Measurements from ENCODE around the gene LRRC74B. TPM values are rescaled to one million over a fixed set of nuclear protein-coding genes. Genes with fewer than 3 reads are reported as not detected.
"Not testable (repeated sequence)": the region's sequence is repeated elsewhere in the genome, so short reads cannot be mapped to it uniquely, and the experiment has no call there.

LRRC74B gene
- total RNA-seq, 1 donor from 2014 or later: not detected

GRCh38 chr22:21067075-21067900 is 21.5 kb downstream of the LRRC74B start:
- TF ChIP-seq CTCF (IDR thresholded peaks at IDR 0.05; ENCODE audit: unreplicated experiment): no peak
- Mint-ChIP-seq H3K4me1 (peaks cover 5% of the 10 kb centered on the region), H3K4me3 (no peak overlapping the region), H3K27ac (no peak overlapping the region), H3K9me3 (peaks cover 5% of the 10 kb centered on the region), H3K36me3 (no peaks in the 10 kb centered on the region), H3K27me3 (ENCODE audit: low read depth) (no peaks in the 10 kb centered on the region)
- no peak for DNase-seq (ENCODE audit: low spot score in 2 of 2, unreplicated experiment in 2 of 2)

GRCh38 chr22:21067901-21068680 is 22.3 kb downstream of the LRRC74B start:
- no peak overlapping the region for H3K4me3 Mint-ChIP-seq
- TF ChIP-seq CTCF (IDR thresholded peaks at IDR 0.05; ENCODE audit: unreplicated experiment): no peak
- H3K27me3 Mint-ChIP-seq (ENCODE audit: low read depth): no peaks in the 10 kb centered on the region
- peaks cover 5% of the 10 kb centered on the region for H3K4me1 Mint-ChIP-seq
- no peak overlapping the region for H3K27ac Mint-ChIP-seq
- H3K9me3 Mint-ChIP-seq: peaks cover 6% of the 10 kb centered on the region
- H3K36me3 Mint-ChIP-seq: no peaks in the 10 kb centered on the region
- no peak for DNase-seq (ENCODE audit: low spot score in 2 of 2, unreplicated experiment in 2 of 2)

GRCh38 chr22:21068681-21069276 is 23.0 kb downstream of the LRRC74B start:
- Mint-ChIP-seq H3K36me3 (no peaks in the 10 kb centered on the region), H3K27me3 (ENCODE audit: low read depth) (no peaks in the 10 kb centered on the region), H3K4me3 (no peak overlapping the region), H3K27ac (no peak overlapping the region), H3K4me1 (peaks cover 5% of the 10 kb centered on the region), H3K9me3 (peaks cover 6% of the 10 kb centered on the region)
- TF ChIP-seq CTCF (IDR thresholded peaks at IDR 0.05; ENCODE audit: unreplicated experiment): no peak
- DNase-seq (ENCODE audit: low spot score in 2 of 2, unreplicated experiment in 2 of 2): no peak

- TF ChIP-seq CTCF (IDR thresholded peaks at IDR 0.05; ENCODE audit: unreplicated experiment): no peak
- Mint-ChIP-seq H3K4me3 (no peak overlapping the region), H3K36me3 (no peaks in the 10 kb centered on the region), H3K27me3 (ENCODE audit: low read depth) (no peaks in the 10 kb centered on the region), H3K27ac (no peak overlapping the region), H3K4me1 (peaks cover 5% of the 10 kb centered on the region), H3K9me3 (peaks cover 6% of the 10 kb centered on the region)
- no peak for DNase-seq (ENCODE audit: low spot score in 2 of 2, unreplicated experiment in 2 of 2)
Measured at GRCh38 chr22:21069375-21069774, 23.6 kb downstream of the LRRC74B start.

GRCh38 chr22:21070690-21071615 is 25.2 kb downstream of the LRRC74B start:
- Mint-ChIP-seq H3K4me3 (no peak overlapping the region), H3K9me3 (peaks cover 6% of the 10 kb centered on the region), H3K27me3 (ENCODE audit: low read depth) (no peaks in the 10 kb centered on the region), H3K36me3 (no peaks in the 10 kb centered on the region), H3K4me1 (no peaks in the 10 kb centered on the region), H3K27ac (no peak overlapping the region)
- no peak for DNase-seq (ENCODE audit: low spot score in 2 of 2, unreplicated experiment in 2 of 2)
- no peak for TF ChIP-seq CTCF (IDR thresholded peaks at IDR 0.05; ENCODE audit: unreplicated experiment)

- not testable (repeated sequence) for H3K36me3 Mint-ChIP-seq; H3K9me3 Mint-ChIP-seq; DNase-seq (ENCODE audit: low spot score in 2 of 2, unreplicated experiment in 2 of 2); H3K4me3 Mint-ChIP-seq; H3K27me3 Mint-ChIP-seq (ENCODE audit: low read depth); H3K27ac Mint-ChIP-seq; H3K4me1 Mint-ChIP-seq
Measured at GRCh38 chr22:21071796-21072195, 26.1 kb downstream of the LRRC74B start.

All from mesothelial cell of epicardium (in vitro differentiated cells).